Kidney (tissue), 14 donors: ENCODE data around the gene PLEKHG3. TPM values are rescaled to one million over a fixed set of nuclear protein-coding genes. Genes with fewer than 3 reads are reported as not detected.

Source experiments
- DNase-seq, 5 donors: peaks; one replicate each; pipeline ENCODE4 v3.0.0-alpha.2; 2013 to 2020
- FAIRE-seq: peaks from 2 replicates; lab custom pipeline; 2012; peaks lifted over from hg19 to GRCh38; lab: Jason Lieb, UNC
- H3K27ac ChIP-seq, 2 donors: one replicate each; pipeline ENCODE4 v1.7.0; 2013; ENCODE audit warnings: low read depth in 2 of 2, low read length in 2 of 2, inconsistent platforms in 1 of 2
- H3K27me3 ChIP-seq: one replicate; pipeline ENCODE4 v1.7.1; 2013; ENCODE audit warnings: low read length, inconsistent platforms; ENCODE audit not compliant: control insufficient read depth, insufficient read depth
- H3K36me3 ChIP-seq, 3 donors: one replicate each; pipeline versions ENCODE4 v1.7.0 to v1.7.1; 2013; ENCODE audit warnings: low read length in 3 of 3, control low read depth in 1 of 3, inconsistent platforms in 1 of 3; ENCODE audit not compliant: insufficient read depth in 3 of 3, control insufficient read depth in 2 of 3
- H3K4me1 ChIP-seq, 3 donors: one replicate each; pipeline versions ENCODE4 v1.7.0 to v1.7.1; 2013; ENCODE audit warnings: low read length in 3 of 3, inconsistent platforms in 1 of 3, low read depth in 1 of 3; ENCODE audit not compliant: control insufficient read depth in 2 of 3, insufficient read depth in 2 of 3
- H3K4me3 ChIP-seq, 3 donors: one replicate each; pipeline versions ENCODE4 v1.7.0 to v1.8.1; 2013; ENCODE audit warnings: low read length in 3 of 3, control low read depth in 1 of 3, inconsistent platforms in 1 of 3
- H3K9ac ChIP-seq, 3 donors: one replicate each; pipeline versions ENCODE4 v1.7.0 to v1.7.1; 2013; ENCODE audit warnings: low read length in 3 of 3, control low read depth in 1 of 3, inconsistent platforms in 1 of 3
- H3K9me3 ChIP-seq, 3 donors: one replicate each; pipeline versions ENCODE4 v1.7.0 to v1.7.1; 2013; ENCODE audit warnings: low read length in 3 of 3, control low read depth in 1 of 3, inconsistent platforms in 1 of 3; ENCODE audit not compliant: control insufficient read depth in 2 of 3, insufficient read depth in 1 of 3
- CTCF ChIP-seq: IDR thresholded peaks from 3 replicates; pipeline ENCODE4 v1.5.1; 2012; ENCODE audit warnings: mild to moderate bottlenecking, moderate library complexity, borderline replicate concordance; ENCODE audit not compliant: insufficient read depth; ENCODE audit errors: extremely low read depth
- intact Hi-C: fragments of 100-400 bp; cut with DNase I; formaldehyde crosslinking; loops from one replicate; pipeline ENCODE4 v1.11.1; 2022
- polyA plus RNA-seq: library from polyadenylated mRNA; stranded (reverse); fragments of 350-450 nt; fragmentation: Illumina TruSeq; extraction: RNeasy Lipid Tissue Mini Kit (QIAGEN cat#74804); gene quantifications from one replicate; pipeline ENCODE4 v1.2.3, GENCODE V29; 2014; ENCODE audit warnings: low read depth, low replicate concordance; ENCODE audit not compliant: insufficient read depth
- total RNA-seq: library from RNA; stranded (reverse); fragmentation: NEBNext Ultra II Directional; extraction: Animal tissue kit (Norgen Biotek cat#: 25700); gene quantifications from one replicate; pipeline ENCODE4 v1.2.1, GENCODE V29; 2021
- donor health status: control.
- donor health status: control.
- donor health status: control.
- donor health status: control.
- donor health status: control.
- donor health status: DM: yes; HTN: yes; CAD: no.
- donor health status: Normal renal cell carcinoma (clear cell type).

PLEKHG3 gene
- total and polyA plus RNA-seq, 2 donors from 2014 or later = 51.9 to 127 TPM

GRCh38 chr14:64774272-64774671, 70.0 kb downstream of the PLEKHG3 start:
- H3K27ac ChIP-seq = no peak overlapping the region
- TF ChIP-seq CTCF = no peak
- no peaks in the 10 kb centered on the region for H3K27me3 ChIP-seq
- intact Hi-C loops = no loop called here
- no peaks in the 10 kb centered on the region for H3K9me3 ChIP-seq
- peaks cover 0 to 10% (median 0%) of the 10 kb centered on the region in 3 donors for H3K4me1 ChIP-seq
- H3K4me3 ChIP-seq = no peak overlapping the region
- FAIRE-seq (no peak), DNase-seq (no peak)
- no peaks in the 10 kb centered on the region for H3K36me3 ChIP-seq
- H3K9ac ChIP-seq = no peak overlapping the region

- Histone ChIP-seq H3K9me3 (no peaks in the 10 kb centered on the region), H3K4me1 (peaks cover 0 to 10% (median 0%) of the 10 kb centered on the region in 3 donors), H3K27me3 (no peaks in the 10 kb centered on the region), H3K9ac (no peak overlapping the region), H3K4me3 (no peak overlapping the region), H3K36me3 (no peaks in the 10 kb centered on the region), H3K27ac (no peak overlapping the region)
- TF ChIP-seq CTCF = no peak
- intact Hi-C loops = no loop called here
- DNase-seq (no peak), FAIRE-seq (no peak)
These were observed 71.0 kb downstream of the PLEKHG3 start for GRCh38 chr14:64775081-64775777.

- no peak for FAIRE-seq
- Histone ChIP-seq H3K9me3 (no peaks in the 10 kb centered on the region), H3K27me3 (no peaks in the 10 kb centered on the region), H3K36me3 (no peaks in the 10 kb centered on the region), H3K4me1 (peaks cover 0 to 10% (median 0%) of the 10 kb centered on the region in 3 donors), H3K4me3 (no peak overlapping the region), H3K27ac (no peak overlapping the region), H3K9ac (no peak overlapping the region)
- no peak for TF ChIP-seq CTCF
- intact Hi-C loops = no loop called here
- no peak for DNase-seq
These were observed 73.2 kb downstream of the PLEKHG3 start for GRCh38 chr14:64777461-64777860.
